Measurements from ENCODE around the gene NSF.

DNA sequence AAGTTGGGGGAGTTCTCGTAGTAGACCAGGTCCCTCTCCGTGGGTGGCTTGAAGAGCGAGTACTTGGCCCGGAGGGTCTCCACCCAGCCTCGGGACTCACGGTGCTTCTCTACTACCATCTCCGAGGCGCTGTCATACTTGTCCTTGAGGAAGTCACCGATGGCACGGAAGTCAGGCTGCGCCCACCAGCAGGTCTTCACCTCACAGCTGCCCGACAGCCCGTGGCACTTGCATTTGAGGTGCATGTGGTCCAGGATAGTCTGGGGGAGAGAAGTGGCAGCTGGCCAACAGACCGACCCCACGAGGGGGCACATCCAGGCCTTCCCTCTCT, 178.0 kb downstream of the NSF start:
- no peak for TF ChIP-seq GATA2 (IDR thresholded peaks at IDR 0.05; ENCODE audit: insufficient read depth, insufficient read length, low read depth, low read length)
- TF ChIP-seq, protein P1, sequence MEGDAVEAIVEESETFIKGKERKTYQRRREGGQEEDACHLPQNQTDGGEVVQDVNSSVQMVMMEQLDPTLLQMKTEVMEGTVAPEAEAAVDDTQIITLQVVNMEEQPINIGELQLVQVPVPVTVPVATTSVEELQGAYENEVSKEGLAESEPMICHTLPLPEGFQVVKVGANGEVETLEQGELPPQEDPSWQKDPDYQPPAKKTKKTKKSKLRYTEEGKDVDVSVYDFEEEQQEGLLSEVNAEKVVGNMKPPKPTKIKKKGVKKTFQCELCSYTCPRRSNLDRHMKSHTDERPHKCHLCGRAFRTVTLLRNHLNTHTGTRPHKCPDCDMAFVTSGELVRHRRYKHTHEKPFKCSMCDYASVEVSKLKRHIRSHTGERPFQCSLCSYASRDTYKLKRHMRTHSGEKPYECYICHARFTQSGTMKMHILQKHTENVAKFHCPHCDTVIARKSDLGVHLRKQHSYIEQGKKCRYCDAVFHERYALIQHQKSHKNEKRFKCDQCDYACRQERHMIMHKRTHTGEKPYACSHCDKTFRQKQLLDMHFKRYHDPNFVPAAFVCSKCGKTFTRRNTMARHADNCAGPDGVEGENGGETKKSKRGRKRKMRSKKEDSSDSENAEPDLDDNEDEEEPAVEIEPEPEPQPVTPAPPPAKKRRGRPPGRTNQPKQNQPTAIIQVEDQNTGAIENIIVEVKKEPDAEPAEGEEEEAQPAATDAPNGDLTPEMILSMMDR (IDR thresholded peaks at IDR 0.05; ENCODE audit: extremely low read depth in 1 of 2, insufficient read depth in 1 of 2, low read depth in 1 of 2, low read length in 2 of 2): no peak
- TF ChIP-seq JUN (IDR thresholded peaks at IDR 0.05; ENCODE audit: borderline replicate concordance, insufficient read depth, insufficient read length, low read depth): no peak
- no peak for TF ChIP-seq EZH2 (IDR thresholded peaks at IDR 0.05; ENCODE audit: borderline replicate concordance, low read depth, low read length, severe bottlenecking)
- no peak for TF ChIP-seq MYC (IDR thresholded peaks at IDR 0.05; ENCODE audit: low read depth, low read length)
